Measurements from ENCODE around the gene GRIK4.
A peak's percentile ranks its signal among the peaks of the same experiment; 100 is the strongest.

The GRIK4 gene

GRCh38 chr11:120917559-120918239 is 406.2 kb downstream of the GRIK4 start:
- DNase-seq (ENCODE audit: low read depth), result no peak

- no peak for DNase-seq (ENCODE audit: low read depth)
Measured at GRCh38 chr11:120918257-120918656, 406.7 kb downstream of the GRIK4 start.

GRCh38 chr11:120919045-120919444 is 407.5 kb downstream of the GRIK4 start:
- DNase-seq (ENCODE audit: low read depth), result no peak

DNA sequence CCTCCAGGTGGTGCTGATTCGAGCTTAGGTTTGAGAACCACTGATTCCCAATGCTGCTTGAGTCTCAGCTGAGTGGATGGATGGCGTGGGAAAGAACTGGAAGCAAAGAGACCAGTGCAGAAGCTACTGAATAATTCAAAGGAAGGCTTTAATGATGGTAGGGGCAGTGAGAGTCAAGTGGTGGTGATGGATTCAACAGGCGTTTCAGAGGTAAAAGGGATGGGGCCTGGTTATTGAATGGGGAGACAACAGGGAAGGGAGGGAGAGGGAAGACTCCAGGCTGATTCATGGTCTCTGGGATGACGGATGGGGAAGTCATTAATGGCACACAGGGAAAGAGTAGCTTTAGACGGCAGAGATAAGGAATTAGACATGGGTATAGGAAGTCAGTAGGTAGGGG is 408.0 kb downstream of the GRIK4 start:
- DNase-seq (ENCODE audit: low read depth), result no peak

- no peak for DNase-seq (ENCODE audit: low read depth)
Measured at GRCh38 chr11:120923866-120924508, 412.4 kb downstream of the GRIK4 start.

GRCh38 chr11:120925944-120926343 is 414.4 kb downstream of the GRIK4 start:
- DNase-seq (ENCODE audit: low read depth), result no peak

- DNase-seq (ENCODE audit: low read depth), result no peak
Measured at GRCh38 chr11:120928627-120929026, 417.1 kb downstream of the GRIK4 start.

DNA sequence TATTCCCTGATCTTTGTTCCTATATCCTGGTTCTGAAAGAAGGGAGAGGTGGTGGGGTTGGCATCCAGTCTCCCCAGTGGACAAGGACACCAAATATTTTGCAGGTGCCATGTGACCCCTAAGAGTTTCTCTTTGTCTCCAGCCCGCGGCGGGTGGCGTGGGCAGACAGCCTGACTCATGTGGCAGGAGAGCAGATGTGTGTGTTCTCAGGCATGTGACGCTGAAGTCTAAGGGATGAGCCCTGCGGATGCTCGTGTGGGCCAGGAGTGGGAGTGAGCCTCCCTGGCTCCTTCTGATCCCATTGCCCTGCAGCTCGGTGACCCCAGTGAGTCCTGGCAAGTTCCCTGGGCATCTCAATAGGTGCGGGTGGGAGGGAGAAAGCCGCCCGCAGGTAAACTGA is 417.5 kb downstream of the GRIK4 start:
- no peak for DNase-seq (ENCODE audit: low read depth)

DNA sequence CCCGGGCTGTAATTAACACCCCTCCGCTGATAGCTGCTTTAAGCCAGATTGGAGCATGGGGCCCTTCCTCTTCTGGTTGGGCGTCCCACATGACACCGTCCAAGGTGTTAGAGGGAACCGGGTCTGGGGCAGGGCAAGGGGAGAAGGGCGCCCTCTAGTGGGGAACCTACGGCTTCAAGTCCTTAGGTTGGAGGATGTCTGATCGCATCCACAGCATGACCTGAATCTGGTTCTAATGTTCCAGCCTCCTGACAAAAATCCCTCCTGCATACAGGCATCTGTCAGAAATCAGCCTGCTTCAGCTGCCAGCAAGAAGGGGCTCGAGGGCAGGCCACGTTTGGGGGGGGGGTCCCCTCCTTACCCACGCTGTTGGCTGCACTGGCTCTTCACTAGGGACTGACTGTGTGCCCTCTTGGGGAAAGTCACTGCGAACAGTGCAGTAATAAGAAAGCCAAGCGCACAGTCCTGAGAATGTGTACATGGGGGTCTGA is 418.2 kb downstream of the GRIK4 start:
- DNase-seq (ENCODE audit: low read depth), result peak; percentile 52

GRCh38 chr11:120931057-120931779 is 419.7 kb downstream of the GRIK4 start:
- no peak for DNase-seq (ENCODE audit: low read depth)

DNA sequence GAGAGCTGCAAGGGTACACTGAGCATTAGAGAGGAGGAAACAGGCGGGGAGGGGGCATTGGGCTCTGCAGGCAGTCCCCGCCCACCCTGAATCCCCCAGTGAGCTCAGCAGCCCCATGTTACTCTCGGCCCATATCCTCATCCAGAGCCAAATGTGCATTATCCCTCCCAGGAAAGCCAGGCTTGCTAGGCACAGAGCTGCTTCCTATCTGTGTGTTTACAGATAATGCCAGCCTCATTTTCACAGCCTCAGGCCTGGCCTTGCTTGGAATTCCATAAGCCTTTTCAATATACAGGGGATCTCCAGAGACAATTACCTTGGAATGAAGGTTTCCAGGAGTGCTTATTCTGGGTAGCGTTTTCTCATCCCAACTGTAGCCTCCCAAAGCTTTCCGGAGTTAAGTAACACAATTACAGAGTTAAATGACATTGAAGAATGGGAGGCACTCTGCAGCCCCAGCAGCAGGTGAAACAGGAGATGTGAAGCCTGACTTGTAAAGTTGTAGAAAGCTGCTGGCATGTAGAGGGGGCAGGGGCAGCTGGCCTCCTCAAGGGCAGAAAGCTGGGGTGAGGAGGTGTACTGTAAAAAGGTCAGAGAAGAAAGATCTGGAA is 420.9 kb downstream of the GRIK4 start:
- no peak for DNase-seq (ENCODE audit: low read depth)

- no peak for DNase-seq (ENCODE audit: low read depth)
Measured at GRCh38 chr11:120936356-120936755, 424.8 kb downstream of the GRIK4 start.

DNA sequence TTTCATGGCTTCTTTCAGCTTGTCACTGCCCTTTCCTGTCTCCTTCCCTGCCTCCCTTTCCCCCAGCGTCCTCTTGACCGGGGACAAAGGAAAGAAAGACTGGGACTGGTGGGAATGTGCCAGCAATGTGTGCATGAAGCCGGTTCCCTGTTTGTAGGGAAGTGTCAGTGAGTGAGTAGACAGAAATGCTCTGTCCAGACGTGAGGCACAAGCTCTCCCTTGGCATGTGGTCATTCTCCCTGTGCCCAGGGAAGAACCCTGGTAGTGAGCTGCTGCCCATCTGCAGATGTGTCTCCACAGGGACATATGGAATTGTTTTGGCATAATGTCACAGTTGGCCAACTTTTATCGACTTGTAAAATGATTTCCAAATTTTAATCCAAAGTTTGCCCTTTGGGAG is 426.0 kb downstream of the GRIK4 start:
- no peak for DNase-seq (ENCODE audit: low read depth)

DNA sequence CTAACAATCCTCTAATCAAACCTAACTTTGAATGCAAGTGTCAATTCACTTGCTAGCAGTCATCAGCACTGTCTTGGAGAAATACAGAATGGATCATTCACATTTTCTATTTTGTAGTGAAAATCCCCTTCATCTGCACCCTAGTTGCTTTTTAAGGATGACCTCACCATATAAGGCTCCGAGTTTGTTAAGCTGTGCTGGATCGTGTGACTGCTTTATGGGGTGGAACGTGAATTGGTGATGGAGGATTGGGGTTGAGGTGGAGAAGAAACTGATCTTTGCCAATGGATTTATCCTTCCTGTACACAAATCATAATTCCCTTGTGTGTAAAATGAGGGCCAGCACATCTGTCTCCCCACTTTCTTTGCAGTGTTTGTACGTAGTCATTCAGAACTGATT is 426.7 kb downstream of the GRIK4 start:
- DNase-seq (ENCODE audit: low read depth), result no peak

DNA sequence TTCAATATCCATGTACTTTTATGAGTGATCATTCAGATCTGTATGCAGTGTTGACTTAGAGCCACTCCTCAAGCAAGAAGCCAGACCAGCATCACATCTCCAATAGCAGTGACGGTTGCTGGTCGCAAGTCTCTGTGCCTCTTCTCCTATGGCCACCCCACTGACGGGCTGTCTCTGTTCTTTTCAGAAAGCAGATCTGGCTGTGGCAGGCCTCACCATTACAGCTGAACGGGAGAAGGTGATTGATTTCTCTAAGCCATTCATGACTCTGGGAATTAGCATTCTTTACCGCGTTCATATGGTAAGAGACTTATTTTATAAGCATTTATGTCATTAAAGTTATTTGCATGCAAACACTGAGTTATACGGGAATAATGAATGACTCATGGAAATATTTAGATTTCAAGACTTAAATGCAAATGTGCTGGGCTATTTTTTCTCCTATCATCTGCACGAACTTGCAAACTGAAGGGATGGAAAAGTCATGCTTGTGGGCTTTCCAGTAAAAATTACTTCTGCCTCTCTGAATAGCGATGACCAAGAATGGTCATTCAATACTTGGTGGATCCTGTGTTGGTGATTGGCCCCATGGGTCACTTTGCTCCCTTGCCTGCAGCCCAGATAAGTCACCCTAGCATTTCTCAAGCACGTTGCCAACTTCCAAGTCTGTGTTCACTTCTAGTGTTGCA is 428.8 kb downstream of the GRIK4 start:
- DNase-seq (ENCODE audit: low read depth), result no peak

- DNase-seq (ENCODE audit: low read depth), result no peak
Measured at GRCh38 chr11:120941000-120941399, 429.5 kb downstream of the GRIK4 start.

GRCh38 chr11:120942701-120943100 is 431.2 kb downstream of the GRIK4 start:
- DNase-seq (ENCODE audit: low read depth), result no peak

GRCh38 chr11:120945042-120945441 is 433.5 kb downstream of the GRIK4 start:
- no peak for DNase-seq (ENCODE audit: low read depth)

GRCh38 chr11:120950880-120951279 is 439.3 kb downstream of the GRIK4 start:
- no peak for DNase-seq (ENCODE audit: low read depth)

DNA sequence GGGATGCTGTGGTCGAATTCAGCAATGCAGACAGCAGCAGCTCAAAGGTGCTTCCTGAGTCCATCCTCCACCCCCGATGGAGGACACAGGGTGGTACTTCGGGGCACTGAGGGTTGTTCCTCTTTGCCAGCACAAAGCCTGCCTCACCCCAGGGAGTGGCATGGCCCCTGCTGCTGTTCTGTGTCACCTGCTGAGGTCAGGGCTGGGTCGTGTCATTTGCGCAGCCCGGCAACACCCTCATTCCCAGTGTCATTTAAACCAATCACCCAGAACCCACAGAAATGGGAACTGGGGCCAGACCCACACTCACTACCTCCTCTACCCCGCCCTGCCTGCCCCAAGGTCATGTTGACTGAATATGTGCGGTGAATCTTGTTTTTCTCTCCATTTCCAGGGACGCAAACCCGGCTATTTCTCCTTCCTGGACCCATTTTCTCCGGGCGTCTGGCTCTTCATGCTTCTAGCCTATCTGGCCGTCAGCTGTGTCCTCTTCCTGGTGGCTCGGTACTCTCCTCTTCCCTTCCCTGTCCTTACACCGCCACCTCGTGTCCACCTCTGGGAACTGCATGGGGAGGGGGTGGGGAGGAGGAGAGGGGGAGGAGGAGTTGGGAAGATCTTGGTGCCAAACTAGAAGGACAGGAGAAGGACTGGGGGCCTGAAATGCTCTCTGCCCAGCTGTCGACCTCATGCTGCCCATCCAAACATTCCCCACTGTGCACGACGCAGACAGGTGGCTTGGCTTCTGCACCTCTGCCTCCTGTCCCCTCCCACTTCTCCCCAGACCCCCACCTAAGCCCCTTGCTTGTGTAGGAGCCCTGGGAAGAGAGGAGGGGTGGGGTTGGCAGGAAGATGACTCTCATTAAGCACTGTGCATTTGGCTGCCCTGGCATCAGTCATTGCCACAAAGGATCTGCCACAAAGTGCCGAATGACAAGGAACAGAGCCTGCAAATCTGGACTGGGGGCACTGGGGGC is 441.2 kb downstream of the GRIK4 start:
- DNase-seq (ENCODE audit: low read depth), result peak; percentile 70

- no peak for DNase-seq (ENCODE audit: low read depth)
Measured at GRCh38 chr11:120954381-120954780, 442.8 kb downstream of the GRIK4 start.

Measured in CMK (cell line).